MG63 (cell line): ENCODE data around the gene ZSCAN31. TPM values are rescaled to one million over a fixed set of nuclear protein-coding genes. Genes with fewer than 3 reads are reported as not detected.
A peak's percentile ranks its signal among the peaks of the same experiment; 100 is the strongest.

Experiments used
- DNase-seq: peaks from one replicate; pipeline ENCODE4 v3.0.0-alpha.2; 2020
- H3K27me3 ChIP-seq: fragments of 250-450 bp; sonication (Bioruptor Pico); 2 replicates; pipeline ENCODE4 v1.5.1; 2020; ENCODE audit warnings: mild to moderate bottlenecking, moderate library complexity
- H3K36me3 ChIP-seq: fragments of 250-450 bp; sonication (Bioruptor Pico); 2 replicates; pipeline ENCODE4 v1.5.1; 2020; ENCODE audit warnings: mild to moderate bottlenecking, moderate library complexity
- H3K4me3 ChIP-seq: fragments of 250-450 bp; sonication (Bioruptor Pico); 2 replicates; pipeline ENCODE4 v1.5.1; 2020; ENCODE audit warnings: mild to moderate bottlenecking, moderate library complexity
- H3K9me3 ChIP-seq: fragments of 250-450 bp; sonication (Bioruptor Pico); 2 replicates; pipeline ENCODE4 v1.5.1; 2020; ENCODE audit warnings: mild to moderate bottlenecking, moderate library complexity
- total RNA-seq: library from RNA; depleted of rRNA; stranded (reverse); fragments of >200 nt; shearing (Covaris generic); gene quantifications from 2 replicates; pipeline ENCODE4 v1.2.3, GENCODE V29; 2014; ENCODE audit warnings: low replicate concordance; rRNA removed

ZSCAN31 gene
- total RNA-seq, 1 experiment from 2014 or later = 26.2 TPM

DNA sequence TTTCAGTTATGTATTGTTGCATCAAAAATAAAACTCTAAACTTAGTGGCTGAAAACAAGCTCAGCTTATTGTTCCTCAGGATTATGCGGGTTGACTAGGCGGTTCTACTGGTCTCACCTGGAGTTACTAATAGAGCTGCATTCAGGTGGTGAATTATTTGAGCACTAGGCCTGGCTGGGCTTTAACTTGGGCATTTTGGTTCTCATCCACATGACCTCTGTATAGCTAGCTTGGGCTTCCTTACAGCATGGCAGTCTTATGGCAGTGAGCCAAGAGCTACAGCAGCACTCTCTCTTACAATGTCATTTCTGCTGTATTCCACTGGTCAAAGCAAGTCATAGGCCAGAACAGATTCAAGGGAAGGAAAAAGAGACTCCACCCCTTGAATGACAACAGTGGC, 53.0 kb downstream of the ZSCAN31 start:
- Histone ChIP-seq H3K36me3 (peaks cover 16% of the 10 kb centered on the region), H3K27me3 (no peaks in the 10 kb centered on the region), H3K4me3 (no peak overlapping the region), H3K9me3 (0 out of 2 replicates have a peak, but pooled peaks cover 4% of the 10 kb centered on the region)
- DNase-seq = no peak

DNA sequence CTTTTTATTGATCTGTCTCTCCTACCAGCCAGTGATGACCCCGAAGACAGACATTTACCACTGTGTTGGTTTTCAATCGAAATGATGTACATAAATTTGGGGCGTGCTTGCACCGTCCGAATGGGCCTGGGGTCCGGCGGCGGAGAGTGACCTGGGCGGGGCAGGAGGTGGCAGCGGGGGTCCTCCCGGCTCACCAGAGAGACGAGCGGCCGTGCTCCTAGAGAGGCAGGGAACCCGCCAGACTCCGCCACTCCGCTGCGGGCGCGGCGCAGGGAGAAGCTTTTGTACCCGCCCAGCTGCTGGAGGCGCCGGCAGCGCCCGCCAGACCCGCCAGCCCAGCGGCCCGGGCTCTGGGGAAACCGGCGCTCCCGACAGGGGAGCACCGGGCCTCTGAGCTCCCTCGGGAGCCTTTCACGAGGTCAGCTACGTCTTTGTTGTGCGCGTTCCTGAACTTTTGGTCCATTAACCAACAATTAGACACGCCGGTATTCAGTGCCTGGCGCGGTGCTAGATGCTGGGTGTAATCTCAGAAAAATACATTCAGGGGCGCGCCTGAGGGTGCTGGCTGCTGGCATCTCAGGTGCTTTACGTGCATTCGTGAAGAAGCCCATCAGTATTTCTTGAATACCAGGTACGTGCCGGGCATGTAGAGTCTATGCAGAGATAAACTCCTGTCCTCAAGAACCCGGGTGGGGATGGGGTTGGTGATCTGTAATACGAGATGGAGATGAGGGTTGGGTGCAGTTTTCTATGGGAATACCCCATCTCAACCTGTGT, 54.5 kb downstream of the ZSCAN31 start, which contains the start of gene PGBD1:
TSS of gene PGBD1 (plus strand) at position 285 of the 777 bp plus-strand sequence. CDS start 2,242 bp downstream, outside the sequence.
- H3K27me3 ChIP-seq = no peaks in the 10 kb centered on the region
- H3K9me3 ChIP-seq = 0 out of 2 replicates have a peak, but pooled peaks cover 4% of the 10 kb centered on the region
- peaks cover 11% of the 10 kb centered on the region for H3K36me3 ChIP-seq
- peak within 1 kb of the TSS; percentile 67 for H3K4me3 ChIP-seq
- DNase-seq = peak; percentile 81

DNA sequence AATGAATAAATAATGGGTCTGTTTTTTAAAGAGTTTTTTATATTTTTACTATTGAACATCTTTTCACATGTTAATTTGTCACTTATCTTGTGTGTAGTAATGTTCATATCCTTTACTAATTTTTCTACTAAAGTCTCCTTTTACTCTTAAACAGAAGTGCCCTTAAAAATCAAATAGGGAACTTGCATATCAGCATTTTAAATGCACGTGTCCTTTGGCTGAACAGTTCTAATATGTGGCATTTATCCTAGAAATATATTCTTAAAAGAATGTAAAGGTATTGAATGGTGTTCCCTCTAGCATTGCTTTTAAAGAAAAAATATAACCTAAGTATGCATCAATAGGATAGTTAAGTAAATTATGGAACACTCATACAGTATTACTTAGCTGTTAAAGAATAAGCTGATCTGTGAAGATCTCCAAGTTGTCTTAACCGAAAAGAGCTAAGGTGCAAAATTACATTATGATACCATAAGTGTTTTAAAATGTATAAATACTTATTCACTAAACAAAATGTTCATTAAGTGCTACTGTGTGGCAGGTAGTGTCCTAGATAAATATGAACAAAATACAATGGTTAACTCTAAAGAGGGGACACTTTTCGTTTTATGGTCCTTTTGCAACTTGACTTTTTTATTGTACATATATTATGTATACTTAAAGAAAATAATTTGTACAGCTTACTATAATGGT, 55.2 kb downstream of the ZSCAN31 start:
- DNase-seq = no peak
- H3K9me3 ChIP-seq = 0 out of 2 replicates have a peak, but pooled peaks cover 4% of the 10 kb centered on the region
- no peaks in the 10 kb centered on the region for H3K27me3 ChIP-seq
- peaks cover 11% of the 10 kb centered on the region for H3K36me3 ChIP-seq
- peak overlapping the region; percentile 67 for H3K4me3 ChIP-seq

DNA sequence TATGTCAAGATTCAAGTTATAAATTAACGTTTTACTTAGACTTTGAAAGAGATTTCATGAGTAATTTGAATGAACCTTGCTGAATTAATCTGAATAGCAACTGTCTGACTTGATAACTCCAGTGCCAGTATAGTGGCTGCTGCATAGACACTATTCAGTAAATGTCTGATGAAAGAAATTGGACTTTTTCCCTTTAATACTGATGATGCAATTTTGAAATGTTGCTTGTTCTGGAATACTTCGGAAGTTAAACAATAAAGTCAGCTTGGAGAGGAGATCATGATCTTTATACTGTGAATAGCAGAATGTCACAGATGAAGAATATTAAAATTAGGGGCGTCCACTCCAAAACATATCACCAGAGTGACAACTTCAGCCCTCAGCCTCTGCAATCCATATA, 58.2 kb downstream of the ZSCAN31 start:
- Histone ChIP-seq H3K4me3 (no peak overlapping the region), H3K27me3 (no peaks in the 10 kb centered on the region), H3K36me3 (peaks cover 8% of the 10 kb centered on the region), H3K9me3 (no peaks in the 10 kb centered on the region)
- no peak for DNase-seq

DNA sequence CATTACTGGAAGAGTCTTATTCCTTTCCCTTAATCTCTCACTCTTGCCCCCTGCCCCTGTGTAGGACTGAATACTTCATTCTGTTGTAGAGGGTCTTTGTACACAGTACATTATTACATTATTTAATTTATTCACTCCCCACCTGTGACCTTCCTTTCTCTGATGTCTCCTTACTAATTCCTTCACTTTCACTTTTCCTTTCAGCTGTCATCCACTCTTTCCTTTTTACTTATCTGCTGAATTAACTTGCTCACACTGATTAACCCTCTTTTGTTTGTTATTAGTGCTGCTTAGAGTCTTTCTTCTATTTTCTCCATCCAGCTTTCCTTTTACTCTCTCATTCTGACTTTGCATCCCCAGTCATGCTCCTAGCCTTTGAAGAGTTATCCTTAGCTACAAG, 61.1 kb downstream of the ZSCAN31 start:
- Histone ChIP-seq H3K36me3 (peaks cover 12% of the 10 kb centered on the region), H3K9me3 (no peaks in the 10 kb centered on the region), H3K27me3 (no peaks in the 10 kb centered on the region), H3K4me3 (no peak overlapping the region)
- DNase-seq = no peak

Other genes starting within 250 kb of the ZSCAN31 start
- gene ZSCAN16, start 211.5 kb downstream of the ZSCAN31 start, total RNA-seq = 1.3 and 1.7 TPM in 2 replicates
- gene ZKSCAN8, start 194.3 kb downstream of the ZSCAN31 start, total RNA-seq = 3.2 and 6.0 TPM in 2 replicates
- 3.1 and 6.8 TPM in 2 replicates for gene ZSCAN9, start 110.9 kb downstream of the ZSCAN31 start, total RNA-seq
- 0.59 and 2.6 TPM in 2 replicates for gene ZKSCAN4, start 83.9 kb downstream of the ZSCAN31 start, total RNA-seq
- gene NKAPL, start 76.9 kb downstream of the ZSCAN31 start, total RNA-seq = not detected in 2 replicates
- gene ZSCAN26, start 69.0 kb downstream of the ZSCAN31 start, total RNA-seq = 9.2 and 20.0 TPM in 2 replicates
- gene PGBD1, start 54.6 kb downstream of the ZSCAN31 start, total RNA-seq = 4.6 and 9.3 TPM in 2 replicates
- gene ZKSCAN3, start 13.8 kb upstream of the ZSCAN31 start, total RNA-seq = 0.39 and 1.5 TPM in 2 replicates
- 0.64 and 0.95 TPM in 2 replicates for gene ZSCAN12, start 63.6 kb upstream of the ZSCAN31 start, total RNA-seq
- gene ZSCAN23, start 107.3 kb upstream of the ZSCAN31 start, total RNA-seq = 0.59 and 2.0 TPM in 2 replicates
- not detected in 2 replicates for gene GPX6, start 179.6 kb upstream of the ZSCAN31 start, total RNA-seq
- gene GPX5, start 189.7 kb upstream of the ZSCAN31 start, total RNA-seq = not detected in 2 replicates